ENCODE measurements around the gene MDP1. TPM values are rescaled to one million over a fixed set of nuclear protein-coding genes. Genes with fewer than 3 reads are reported as not detected.
A peak's percentile ranks its signal among the peaks of the same experiment; 100 is the strongest.

MDP1 gene
- total and polyA plus RNA-seq, 8 donors = 9.8 to 19.4 (median 12.4) TPM

DNA sequence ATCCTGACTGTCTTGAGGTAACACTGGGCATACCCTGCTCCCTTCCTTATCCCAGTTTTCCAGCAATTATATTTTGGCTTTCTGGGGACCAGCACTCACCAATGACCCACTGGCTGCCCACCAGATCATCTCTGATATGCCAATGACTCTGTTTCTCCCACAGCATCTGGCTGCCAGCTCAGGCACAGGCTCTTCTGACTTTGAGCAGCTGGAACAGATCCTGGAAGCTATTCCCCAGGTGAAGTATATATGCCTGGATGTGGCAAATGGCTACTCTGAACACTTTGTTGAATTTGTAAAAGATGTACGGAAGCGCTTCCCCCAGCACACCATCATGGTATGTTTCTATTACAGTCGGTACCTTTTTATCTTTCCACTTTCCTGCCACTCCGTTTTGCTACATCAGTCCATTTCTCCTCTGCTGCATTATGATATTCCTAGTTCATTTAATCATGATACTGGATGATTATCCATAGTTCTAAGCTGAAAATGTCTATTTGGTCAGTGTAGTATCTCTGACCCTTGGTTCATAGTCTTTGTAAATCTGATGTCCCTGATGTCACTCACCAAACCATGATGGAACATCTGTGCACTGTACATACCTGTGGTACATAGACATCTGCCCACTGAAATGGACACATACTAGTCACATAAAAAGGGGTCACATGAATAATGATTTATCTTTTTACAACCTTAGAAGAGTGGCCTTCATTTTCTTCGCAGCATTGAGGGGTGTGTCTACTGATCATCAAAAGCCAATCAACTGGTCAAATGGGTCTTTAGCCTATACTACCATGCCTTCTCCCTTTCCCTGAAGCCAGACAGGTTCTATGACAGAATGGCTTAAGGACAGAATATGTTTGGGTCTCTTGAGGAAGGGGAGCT lies 20.2 kb upstream of the MDP1 start:
- Histone ChIP-seq H3K4me3 (no peak overlapping the region), H3K36me3 (peaks cover 0 to 59% of the 10 kb centered on the region in 2 donors), H3K27ac (peak overlapping the region in 1 of 2 donors; percentile 39), H3K4me1 (peaks cover 36 to 67% of the 10 kb centered on the region in 2 donors), H3K27me3 (no peaks in the 10 kb centered on the region), H3K9me3 (no peaks in the 10 kb centered on the region)
- DNase-seq (no peak), ATAC-seq (no peak)
- intact Hi-C loops (cut with DNase I) = no loop called here
- TF ChIP-seq CTCF (IDR thresholded peaks at IDR 0.05) = no peak

- intact Hi-C loops (cut with DNase I) = no loop called here
- no peak for ATAC-seq
- Histone ChIP-seq H3K9me3 (no peaks in the 10 kb centered on the region), H3K4me1 (peaks cover 23 to 62% of the 10 kb centered on the region in 2 donors), H3K27ac (peak overlapping the region in 1 of 2 donors; percentile 99), H3K36me3 (peaks cover 0 to 42% of the 10 kb centered on the region in 2 donors), H3K4me3 (peak overlapping the region in 1 of 2 donors; percentile 84), H3K27me3 (no peaks in the 10 kb centered on the region)
- no peak for TF ChIP-seq CTCF (IDR thresholded peaks at IDR 0.05)
- DNase-seq = no peak
Observed at GRCh38 chr14:24234095-24235005, 18.5 kb upstream of the MDP1 start.

DNA sequence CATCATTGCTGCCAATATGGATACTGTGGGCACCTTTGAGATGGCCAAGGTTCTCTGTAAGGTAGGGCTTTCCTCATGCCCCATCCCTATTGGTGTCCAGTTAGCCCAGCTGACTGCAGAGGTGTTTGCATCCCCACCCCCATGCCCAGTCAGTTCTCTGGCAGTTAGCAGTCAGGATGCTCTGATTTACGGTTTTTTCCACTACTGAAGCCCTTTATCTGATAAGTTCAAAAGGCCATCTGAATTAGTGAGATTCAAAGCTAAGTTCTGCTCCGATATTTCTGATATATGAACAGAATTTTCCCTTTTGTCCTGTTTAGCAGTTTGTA lies 17.6 kb upstream of the MDP1 start:
- intact Hi-C loops (cut with DNase I) = no loop called here
- ATAC-seq (no peak), DNase-seq (no peak)
- H3K36me3 ChIP-seq = peaks cover 0 to 34% of the 10 kb centered on the region in 2 donors
- peak overlapping the region; percentile 80 to 84 for H3K4me3 ChIP-seq
- H3K27ac ChIP-seq = peak overlapping the region; percentile 93 to 99
- no peaks in the 10 kb centered on the region for H3K27me3 ChIP-seq
- H3K4me1 ChIP-seq = peaks cover 21 to 53% of the 10 kb centered on the region in 2 donors
- no peaks in the 10 kb centered on the region for H3K9me3 ChIP-seq
- TF ChIP-seq CTCF (IDR thresholded peaks at IDR 0.05) = no peak

DNA sequence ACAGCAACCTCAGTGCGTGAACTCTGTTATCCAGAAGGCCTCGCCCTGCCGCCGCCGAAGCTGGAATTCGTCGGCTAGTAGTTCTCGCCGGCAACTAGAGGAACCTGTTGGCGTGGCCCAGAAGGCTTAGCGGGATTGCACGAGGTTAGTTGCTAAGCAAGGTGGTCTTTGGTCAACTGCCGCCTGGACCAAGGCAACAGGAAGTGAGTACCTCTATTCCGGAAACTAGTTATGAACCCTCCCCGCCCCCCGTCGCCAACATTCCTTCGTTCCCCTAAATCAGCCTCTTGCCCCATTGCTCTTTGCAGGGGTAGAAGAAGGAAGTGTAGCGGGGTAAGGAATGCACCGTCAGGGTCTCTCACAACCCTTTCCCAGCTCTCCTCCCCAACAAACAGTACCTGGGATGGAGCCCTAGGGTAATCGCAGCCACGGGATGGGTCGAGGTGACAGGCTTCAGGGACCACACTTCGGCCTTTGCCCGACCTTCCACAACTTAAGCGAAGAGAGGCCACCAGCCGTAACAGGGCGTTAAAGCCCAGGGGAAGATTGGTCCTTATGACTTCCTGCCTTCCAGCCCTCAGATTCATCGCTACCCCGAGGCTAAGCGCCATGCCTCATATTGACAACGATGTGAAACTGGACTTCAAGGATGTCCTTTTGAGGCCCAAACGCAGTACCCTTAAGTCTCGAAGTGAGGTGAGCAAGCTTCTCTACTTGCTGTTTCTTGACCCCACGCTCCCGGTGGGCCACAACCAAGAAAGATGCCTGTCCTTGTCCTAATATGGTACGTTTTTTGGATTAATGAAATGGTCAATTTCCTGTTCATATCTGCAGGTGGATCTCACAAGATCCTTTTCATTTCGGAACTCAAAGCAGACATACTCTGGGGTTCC lies 17.0 kb upstream of the MDP1 start, which contains the start of gene GMPR2:
Gene GMPR2, plus strand, starts transcription at position 285 of the 893 bp plus-strand sequence. Its CDS starts 325 bp downstream, at position 610.
- peak; percentile 68 for ATAC-seq
- TF ChIP-seq CTCF (IDR thresholded peaks at IDR 0.05) = no peak
- Histone ChIP-seq H3K27ac (peak within 1 kb of the TSS; percentile 93 to 99), H3K36me3 (peaks cover 0 to 34% of the 10 kb centered on the region in 2 donors), H3K9me3 (no peaks in the 10 kb centered on the region), H3K27me3 (no peaks in the 10 kb centered on the region), H3K4me3 (peak within 1 kb of the TSS; percentile 80 to 84), H3K4me1 (peaks cover 21 to 47% of the 10 kb centered on the region in 2 donors)
- intact Hi-C loops (cut with DNase I) = no loop called here
- no peak for DNase-seq
